Measurements from ENCODE around the gene SUPT7L.
"Not testable (repeated sequence)": the region's sequence is repeated elsewhere in the genome, so short reads cannot be mapped to it uniquely, and the experiment has no call there.

Gene SUPT7L

GRCh38 chr2:27634291-27634690, 29.1 kb downstream of the SUPT7L start:
- DNase-seq: no peak

DNA sequence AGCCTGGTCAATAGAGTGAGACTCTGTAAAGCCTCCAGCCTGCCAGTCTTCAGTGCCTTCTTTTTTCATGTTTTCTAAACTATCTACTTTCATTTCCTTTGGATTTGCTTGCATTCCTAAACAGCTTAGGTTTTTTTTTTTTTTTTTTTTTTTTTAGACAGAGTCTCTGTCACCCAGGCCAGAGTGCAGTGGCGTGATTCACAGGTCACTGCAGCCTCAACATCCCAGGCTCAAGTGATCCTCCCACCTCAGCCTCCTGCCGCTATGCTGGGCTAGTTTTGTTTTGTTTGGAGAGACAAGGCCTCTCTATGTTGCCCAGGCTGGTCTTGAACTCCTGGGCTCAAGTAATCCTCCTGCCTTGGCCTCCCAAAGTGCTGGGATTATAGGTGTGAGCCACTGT, 33.2 kb downstream of the SUPT7L start:
- not testable (repeated sequence) for DNase-seq

GRCh38 chr2:27628767-27629709, 34.4 kb downstream of the SUPT7L start, which contains the start of the genes CCDC121 and GPN1:
TSS of gene CCDC121 (minus strand) at chr2:27629012. CDS start at chr2:27627799, 1,213 bp downstream.
TSS of gene GPN1 (plus strand) at chr2:27629050. CDS start at chr2:27629059, 9 bp downstream.
- peak; percentile 92 for DNase-seq

DNA sequence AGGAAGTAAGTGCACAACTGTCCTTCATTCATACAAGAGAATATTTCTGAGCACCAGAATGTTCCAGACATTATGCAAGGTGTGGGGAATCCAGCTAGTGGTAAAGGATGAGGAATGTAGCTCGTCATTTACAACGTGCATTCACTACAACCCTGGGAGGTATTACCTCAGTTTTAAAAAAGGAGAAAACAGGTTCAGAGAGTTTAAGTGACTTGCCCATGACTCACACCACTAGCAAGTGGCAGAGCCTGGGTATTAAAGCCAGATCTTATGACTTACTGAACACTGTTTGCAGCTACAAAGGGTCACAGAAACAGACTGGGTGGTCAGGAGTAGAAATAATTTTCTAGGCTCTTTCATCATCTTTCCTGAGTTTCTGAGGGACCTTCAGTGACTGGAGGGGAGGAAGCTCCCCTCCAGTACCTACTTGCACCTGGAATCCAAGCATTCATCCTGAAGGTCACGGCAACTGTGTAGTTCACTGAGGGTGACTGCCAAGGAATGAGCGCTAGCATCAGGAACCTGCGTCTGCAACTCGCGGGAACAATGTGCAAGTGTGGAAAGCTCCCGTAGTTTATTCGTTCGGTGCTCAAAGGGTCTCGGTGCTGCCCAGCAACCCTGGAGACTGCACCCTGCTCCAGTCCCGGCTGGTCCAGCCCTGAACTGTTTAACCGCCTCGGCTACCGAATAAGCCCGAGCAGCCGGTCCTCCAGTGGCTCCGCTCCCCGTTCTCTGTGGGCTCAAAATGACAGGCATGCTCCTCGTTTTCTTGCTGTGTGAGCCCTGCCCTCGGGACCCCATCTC, 35.2 kb downstream of the SUPT7L start:
- no peak for DNase-seq

DNA sequence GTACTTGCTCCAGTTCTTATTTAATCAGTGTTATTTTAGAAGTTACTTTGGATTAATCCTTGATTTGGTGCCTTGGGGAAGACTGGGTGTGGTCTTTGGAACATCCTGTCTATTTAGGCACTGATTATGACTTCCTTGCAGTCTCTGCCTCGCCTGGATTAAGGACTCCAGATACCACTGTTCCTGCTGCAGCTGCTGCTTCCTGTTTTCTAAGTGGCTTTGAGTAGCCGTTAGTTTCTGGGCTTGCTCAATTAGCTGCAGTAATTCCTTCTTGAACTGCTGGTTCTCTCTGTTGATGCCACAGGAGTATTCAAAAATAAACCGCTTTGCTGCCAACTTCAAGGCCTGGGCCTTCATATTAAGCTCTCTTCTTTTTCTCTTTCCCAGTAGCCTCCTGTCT, 36.5 kb downstream of the SUPT7L start:
- not testable (repeated sequence) for DNase-seq

GRCh38 chr2:27626323-27626722, 37.1 kb downstream of the SUPT7L start:
- not testable (repeated sequence) for DNase-seq

GRCh38 chr2:27624943-27625342, 38.5 kb downstream of the SUPT7L start:
- DNase-seq: no peak

DNA sequence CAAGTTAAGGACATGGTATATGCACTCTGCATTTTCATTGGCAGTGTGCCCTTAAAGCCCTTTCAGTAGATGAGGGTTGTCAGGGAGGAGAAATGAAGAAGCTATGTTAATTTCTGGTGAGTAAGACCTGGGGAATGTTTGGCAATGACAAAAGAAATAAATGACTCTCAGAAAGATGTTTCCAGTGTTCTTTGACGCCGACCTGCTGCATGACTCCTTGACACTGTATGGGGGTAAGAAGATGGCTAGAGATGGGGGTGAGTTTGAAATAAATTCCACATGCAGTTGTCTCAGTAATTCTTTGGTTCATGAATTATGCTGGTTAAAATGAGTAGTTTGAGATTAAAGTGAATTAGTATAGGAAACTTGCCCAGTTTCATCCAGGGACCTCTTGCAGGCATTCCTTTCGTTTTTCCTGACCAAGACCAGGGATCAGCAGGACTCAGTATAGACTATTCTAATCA, 40.5 kb downstream of the SUPT7L start:
- DNase-seq: no peak

DNA sequence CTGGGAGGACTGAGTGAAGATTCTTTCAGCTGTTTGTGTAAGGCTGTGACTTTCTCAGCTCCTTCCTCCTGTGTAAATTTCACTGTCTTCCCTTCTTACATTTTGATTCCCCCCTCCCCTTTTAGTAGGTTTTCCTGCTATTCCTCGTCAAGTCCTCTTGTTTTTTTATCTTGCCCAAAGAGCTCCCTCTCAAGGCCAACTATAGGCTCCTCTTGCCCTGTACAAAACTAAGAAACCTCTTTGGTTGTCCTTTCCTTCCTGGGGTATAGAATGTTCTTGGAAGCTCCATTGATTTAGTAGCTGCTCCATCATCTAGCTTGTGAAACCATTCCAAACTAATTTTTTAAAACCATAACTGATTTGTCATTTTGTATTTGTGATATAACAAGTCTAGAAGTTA, 41.9 kb downstream of the SUPT7L start:
- DNase-seq: no peak

GRCh38 chr2:27615316-27615715, 48.1 kb downstream of the SUPT7L start:
- DNase-seq: no peak

GRCh38 chr2:27613985-27614384, 49.4 kb downstream of the SUPT7L start:
- DNase-seq: no peak

GRCh38 chr2:27606611-27607010, 56.8 kb downstream of the SUPT7L start:
- DNase-seq: no peak
